Measurements from ENCODE around the gene SHROOM3.

SHROOM3 gene

DNA sequence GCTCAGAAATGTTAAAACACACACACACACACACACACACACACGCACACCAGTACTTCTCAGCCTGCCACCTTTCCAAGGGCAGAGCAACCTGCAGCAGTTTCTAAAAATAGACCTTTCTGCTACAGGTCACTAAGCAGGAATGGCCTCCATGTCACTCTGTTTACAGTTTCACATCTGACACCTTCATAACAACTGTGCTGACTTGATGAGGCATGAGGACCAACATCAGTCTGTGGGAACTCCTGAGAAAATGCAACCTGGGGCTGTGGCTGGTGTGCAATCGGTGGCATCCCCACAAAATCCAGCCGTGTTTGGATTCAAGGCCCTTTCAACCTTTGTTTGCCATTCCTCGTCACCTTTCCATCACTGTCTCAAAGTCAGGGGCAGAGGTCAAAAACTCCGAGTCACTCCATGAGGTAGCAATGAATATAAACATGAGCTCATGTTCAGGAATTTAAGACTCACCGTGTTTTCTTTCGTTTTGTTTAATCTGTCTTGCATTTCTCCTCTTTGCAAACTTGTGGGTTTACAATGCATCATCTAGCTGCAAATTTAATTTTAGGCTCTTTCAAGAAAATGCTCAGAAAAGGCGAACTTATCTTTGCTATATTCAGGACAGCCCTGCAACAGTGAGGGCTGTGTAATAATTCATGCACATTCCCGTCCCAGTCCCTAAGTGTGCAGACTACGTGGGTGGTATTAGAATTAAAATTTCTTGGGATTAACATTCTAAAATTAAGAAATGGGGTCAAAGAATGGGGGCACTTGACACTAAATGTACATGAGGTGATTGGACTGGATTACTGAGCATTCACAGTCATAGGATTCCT, 135.3 kb downstream of the SHROOM3 start:
- no peak for DNase-seq

DNA sequence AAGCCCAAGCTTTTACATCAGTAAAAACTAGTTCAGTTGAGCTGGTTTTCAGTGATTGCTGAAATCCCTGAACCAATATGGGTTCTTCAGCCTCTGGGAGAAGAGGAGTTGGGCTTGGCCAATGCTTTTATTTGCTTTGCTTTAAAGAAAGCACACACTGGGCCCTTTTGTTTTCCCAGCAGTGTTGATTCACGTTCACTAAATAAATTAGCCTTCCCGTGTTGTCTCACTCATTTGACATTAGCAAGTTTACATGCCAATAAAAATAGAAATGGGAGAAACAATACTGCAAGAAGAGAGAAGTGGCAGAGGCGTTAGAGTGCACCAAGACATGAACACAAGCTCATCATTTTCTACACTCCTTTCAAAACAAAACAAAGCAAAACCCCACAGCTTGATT, 136.2 kb downstream of the SHROOM3 start:
- no peak for DNase-seq

DNA sequence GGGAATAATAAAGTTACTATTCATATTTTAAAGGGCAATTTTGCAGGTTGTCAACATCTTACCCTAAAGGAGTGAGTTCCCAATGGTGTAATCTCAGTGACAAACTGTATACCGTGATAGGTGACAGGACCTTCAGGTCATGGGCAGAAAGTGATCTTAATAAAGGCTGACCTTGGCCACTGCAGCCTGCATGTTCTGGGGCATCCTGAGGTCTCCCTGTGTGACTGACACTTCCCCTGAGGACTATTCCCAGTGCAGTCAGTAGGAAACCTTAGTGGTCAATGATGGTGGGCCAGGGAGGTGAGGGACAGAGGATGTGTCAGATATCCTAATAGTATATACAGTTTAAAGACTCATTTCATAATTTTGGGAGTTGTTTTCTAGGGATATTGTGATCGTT, 137.2 kb downstream of the SHROOM3 start:
- DNase-seq: no peak

DNA sequence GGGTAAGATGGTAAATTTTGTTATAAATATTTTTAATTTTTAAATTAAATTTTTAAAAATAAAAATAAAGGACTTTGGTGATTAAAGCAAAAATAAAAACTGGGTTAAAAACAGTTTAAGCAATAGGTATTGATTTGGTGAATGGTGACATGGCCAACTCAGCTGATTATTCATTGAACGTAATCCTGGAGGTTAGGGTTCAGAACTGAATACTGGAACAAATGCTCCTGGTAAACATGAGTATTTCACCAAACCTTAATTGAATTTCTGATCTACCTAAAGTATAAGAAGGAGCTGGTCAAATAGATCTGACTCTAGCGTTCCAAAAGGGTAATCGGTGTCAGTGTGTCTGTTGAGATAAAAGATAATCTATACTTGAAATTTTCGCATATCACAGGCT, 141.8 kb downstream of the SHROOM3 start:
- no peak for DNase-seq

DNA sequence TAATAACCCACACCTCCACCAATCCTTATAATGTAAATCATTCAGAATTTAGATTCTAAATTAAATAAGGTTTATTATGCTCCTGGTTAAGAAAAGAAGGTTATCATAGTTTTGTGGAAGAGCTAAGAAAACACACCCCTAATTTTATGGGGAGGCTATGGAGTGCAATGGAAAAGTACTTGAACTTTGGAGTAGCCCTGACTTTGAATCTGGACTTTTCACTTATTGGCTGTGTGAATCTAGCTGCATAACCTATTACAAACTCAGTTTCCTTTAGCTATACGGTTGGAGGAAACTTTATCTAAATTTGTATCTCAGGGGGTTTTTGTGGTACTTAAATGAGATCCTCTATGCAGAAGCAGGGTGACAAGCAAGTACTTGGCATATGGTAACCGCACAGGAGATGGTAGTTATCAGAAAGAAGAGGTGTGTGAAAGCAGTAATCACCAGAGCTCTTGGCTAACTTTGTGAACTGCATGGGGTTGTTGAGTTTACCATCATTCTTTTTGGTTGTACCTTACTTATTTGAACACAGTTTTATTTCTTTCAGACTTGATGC, 143.1 kb downstream of the SHROOM3 start:
- no peak for DNase-seq

DNA sequence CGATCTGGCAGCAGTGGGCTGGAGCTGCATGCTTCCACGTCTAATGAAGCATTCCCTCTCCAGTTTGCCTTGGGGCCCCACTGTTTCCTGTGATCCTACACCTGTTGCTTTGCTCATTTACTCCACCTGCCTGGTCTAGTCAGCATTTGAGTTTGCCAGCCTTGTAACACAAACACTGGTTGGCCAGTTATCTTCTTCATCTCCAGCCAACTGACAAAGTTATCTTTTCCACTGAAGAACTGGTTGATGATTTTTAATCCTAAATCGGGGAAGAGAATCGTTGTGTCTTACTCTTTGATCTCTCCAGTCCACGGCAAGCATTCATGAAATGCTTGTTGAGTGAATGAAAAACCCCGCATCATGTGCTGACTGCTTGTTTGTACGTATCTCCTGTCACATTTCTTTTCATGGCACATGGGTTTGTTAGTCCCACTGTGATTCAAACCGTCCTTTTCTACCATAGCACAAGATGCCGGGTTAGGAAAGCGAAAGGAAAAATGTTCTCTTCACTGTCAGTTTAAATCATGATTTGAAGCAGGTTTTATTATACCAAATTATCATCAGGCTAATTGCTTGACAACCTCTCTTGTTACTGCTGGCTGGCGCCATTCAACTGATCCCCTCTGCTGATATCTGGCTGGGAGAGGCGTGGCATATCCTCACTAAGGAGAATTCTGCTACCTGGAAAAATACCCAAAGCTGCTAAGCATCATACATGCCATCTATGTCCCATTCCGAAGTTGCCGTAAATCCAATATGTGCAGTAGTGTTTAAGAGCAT, 144.8 kb downstream of the SHROOM3 start:
- DNase-seq: no peak

DNA sequence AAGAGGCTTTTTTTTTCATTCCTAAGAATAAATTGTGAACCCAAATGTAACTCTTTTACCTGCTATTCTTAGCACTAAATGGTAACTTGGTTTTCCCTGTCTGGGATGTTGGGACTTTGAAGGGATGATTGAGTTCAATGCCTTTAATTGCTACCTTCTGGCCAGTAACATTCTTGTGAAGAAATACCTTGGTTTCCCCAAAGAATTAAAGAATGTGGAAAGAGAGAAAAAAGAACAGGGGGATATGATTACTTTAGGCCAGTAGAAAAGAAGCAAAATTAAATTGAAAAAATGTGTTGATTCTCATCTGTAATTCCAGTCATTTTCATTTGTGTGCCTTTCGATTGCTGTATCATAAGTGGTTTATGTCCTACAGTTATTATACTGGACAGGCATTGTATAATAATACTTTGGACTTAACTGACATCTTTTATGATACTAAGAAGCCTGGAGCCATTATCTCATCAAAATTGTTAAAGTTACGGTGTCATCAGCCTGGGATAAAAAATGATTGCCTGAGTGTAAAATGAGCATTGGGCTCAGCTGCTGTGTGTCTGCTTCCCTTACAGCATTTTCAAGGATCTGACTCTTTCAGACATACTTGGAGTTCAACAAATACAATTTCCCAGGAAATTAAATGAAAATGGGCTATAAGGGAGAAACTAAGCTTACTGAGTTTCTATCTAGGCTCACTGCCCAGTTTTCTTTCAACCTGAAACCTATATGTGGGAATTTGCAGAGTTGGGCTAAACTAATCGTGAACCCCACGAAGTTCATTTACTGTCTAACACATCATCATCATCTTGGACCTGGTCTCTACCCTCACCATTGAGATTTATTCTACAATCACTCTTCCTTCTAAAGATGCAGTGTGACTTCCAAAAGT, 146.3 kb downstream of the SHROOM3 start:
- DNase-seq: no peak

DNA sequence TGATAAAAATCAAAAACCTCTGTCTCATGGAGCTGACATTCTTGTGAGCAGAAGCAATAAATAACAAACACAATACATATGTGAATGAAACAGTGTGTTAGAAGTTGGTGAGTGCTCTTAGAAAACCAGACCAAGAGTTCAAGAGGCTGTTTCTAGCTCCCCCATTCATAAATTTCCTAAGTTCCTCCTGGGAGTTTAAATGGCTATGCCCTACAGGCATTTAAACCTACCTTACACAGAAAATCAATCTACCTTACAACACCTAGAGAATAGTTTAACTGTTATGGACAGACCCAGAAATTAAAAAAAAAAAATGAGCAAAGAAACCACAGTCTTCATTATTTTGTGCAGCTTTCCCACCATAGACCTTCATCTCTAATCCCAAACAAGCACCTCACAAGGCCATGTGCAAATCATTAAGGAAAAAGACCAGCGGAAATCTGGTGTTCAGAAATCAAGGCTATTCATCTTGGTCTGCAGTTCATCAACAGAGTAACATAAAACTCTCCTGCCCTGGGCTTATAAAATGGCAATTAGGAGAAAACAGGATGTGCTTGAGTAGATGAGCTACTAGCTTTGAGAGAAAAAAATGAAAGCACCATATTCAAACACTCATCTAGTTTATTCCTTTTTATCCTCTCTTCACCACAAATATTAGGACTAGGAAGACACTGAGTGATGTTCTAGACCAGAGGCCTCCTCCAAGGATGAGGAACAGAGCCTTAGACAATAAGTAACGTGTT, 147.2 kb downstream of the SHROOM3 start:
- no peak for DNase-seq

DNA sequence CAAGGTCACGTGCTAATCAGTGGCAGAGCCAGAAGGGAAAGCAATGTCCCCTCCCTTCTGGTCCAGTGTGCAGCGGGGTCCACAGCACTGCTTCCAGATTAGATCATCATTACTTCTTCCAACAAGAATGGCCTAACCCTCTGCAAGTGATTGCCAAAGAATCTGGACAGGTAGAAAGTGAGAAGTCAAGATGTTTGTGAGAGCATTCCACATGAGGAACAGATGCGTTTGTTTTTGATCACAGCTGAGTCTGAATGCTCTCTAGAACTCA, 147.7 kb downstream of the SHROOM3 start:
- DNase-seq: no peak

DNA sequence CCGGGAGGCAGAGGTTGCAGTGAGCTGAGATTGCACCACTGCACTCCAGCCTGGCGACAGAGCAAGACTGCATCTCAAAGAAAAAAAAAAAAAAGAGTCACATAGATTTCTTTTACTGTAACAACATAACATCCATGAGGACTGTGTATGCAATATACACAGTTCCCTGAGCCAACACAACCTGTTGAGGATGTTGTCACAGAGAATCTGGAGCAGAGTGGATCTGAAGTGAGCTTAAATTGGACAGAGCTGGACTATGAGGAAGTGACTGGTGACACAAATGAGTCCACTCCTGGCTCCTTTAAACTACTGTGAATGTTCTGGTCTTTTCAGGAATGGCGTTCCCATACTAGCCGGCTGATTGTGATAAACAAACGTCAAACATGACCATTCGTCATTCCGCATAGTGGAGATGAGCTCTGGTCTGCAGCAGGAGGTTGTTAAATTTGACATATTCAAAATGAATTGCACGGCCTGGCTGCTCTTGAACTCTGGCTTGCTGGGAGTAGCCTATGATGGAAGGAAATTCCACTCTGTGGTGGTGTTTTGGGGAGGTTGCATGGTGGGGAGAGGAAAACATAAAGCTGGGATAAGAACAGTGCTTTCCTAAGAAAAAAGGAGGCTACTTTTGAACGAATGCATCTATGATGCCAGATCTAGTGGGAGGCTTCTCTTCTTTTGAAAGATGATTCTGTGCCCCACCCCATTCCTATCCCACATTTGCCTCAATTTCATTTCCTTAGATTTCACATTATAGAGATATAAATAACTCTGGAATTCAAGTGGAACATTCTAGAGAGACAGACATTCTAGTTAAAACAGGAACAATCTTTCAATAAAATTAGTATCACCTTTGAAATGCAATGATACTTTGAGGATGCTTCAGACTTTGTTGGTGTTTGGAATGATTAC, 149.5 kb downstream of the SHROOM3 start:
- no peak for DNase-seq

DNA sequence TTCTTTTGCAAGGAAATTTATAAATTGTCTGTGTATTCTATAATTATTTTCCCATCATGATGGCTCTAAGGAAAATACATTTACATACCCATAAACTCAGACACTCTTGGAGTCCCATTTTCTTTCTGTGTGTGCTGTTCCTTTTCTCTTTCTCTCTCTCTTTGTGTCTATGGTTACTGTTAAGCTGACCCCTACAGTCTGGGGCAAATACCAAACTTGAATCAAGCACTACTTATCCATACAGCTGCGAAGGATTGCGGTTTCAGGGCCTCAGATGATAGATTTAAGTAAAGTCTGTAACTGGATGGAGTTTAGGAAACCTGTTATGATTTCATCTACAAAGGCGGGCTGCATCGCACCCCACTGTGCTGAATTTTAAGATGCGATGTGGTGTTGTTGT, 150.2 kb downstream of the SHROOM3 start:
- no peak for DNase-seq

DNA sequence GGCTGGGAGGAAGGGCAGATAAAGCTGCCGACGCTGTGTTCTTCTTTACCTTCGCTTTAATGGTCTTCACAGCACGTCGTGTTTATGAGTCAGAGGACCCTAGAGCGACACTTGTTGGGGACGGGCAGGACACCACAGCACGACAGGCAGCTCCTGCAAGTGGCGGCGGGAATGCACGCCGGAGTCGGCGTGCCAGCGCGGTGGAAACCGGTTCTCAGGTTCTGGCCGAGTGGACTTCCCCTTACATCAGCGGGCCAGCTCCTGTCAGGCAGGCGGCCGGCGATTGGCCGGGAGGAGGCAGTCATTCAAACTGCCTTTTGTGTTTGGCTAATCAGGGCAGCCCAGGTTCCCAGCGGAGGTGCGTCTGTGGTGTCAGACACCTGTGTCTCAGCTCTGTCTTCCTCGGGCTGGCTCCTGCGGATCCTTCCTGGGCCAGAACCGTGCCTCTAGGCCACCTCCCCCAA, 150.9 kb downstream of the SHROOM3 start:
- DNase-seq: no peak

DNA sequence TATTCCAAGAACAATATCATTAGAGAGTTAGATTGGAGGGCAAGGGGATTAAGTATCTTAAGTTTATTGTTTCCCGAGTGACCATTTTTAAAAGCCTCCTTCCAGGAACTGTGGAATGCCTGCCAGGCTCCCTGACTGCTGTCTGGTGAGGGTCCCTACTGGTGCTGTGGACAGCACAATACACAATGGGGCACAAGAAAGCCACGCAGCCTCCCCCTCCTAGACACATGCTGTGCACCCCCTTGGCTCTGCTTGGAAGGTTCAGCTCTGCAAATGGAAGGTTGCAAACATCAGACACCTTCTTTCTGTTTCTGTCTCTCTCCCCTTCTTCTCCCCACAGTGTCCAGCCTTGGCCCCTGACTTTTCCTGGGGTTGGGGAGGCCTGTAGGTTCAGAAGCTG, 153.2 kb downstream of the SHROOM3 start:
- DNase-seq: no peak

DNA sequence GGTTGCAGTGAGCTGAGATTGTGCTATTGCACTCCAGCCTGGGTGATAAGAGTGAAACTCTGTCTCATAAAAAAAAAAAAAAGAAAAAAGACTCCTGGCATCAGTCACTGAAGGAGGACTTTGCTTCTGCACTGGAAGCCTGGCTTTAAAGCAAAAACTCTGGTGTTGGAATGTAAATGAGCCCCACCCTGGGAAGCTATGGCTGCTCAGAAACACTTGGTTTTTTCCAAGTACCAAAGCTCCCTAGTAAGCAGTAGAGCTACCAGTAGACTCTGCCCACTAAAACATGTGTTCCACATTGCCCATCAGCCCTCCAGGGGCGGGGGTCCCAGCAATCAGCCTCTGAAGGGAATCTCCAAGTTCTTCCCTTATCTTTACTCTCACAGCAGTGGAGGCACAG, 154.4 kb downstream of the SHROOM3 start:
- DNase-seq: no peak

DNA sequence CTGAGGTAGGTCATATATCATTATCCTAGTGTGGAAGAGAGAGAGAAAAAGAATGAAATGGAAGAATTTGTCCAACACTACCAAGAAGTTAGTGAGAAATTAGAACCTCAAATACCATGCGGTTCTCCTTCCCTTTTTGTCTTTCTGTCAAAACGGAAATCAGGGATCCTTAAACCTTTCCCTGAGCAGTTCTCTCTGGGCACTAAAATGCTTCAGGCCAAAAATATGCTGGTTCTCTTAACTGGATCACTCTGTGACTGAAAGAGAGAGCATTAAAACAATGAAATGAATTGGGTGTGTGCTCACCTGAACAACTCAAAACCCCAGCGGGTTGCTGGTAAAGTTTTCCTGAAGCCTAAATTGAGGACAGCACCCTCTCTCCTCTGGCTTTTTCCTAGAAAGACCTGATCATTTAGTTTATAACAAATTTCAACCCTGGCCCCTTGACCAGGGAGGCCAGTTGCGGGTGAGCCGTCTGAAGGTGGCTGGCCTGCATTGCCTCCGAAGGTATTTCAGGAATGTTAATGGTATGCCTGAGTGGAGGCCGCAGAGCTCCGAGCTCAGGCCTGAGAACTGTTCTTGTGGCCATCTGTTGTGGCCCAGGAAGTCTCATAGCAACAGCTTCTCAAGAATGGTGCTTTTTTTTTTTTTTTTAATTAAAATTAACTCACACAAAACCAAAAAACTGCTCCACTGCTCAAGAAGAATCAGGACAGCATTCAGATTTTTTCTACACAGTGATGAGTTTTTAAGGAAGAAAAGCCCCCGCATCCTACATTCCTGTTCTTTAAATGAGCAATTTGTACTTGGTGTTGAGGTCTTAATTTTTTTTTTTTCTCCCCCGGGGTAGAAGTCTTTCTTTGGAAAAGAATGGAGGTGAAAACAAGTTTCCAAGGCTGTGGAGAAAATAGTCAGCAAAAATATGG, 155.1 kb downstream of the SHROOM3 start:
- no peak for DNase-seq

DNA sequence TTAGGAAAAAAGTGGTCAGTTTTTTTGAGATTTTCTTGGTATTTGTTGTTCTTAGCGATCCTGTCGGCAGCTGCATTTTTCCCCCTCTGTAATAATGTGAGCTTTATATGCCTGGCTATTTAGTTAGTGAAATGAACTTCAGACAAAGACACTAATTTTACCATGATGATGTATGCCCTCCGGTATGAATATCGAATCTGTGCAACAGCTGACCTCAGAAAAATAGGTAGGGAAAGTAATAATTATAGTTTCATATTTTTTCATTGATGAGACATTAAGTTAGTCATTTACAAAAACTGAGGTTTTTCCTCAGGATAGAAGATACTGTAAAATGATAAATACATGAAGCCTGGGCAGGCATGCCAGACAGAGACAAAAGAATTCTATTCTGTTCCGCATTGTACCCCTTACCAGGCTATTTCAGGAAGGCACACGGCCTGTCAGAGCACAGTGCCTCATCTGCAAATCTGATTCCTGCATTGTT, 155.8 kb downstream of the SHROOM3 start:
- DNase-seq: no peak

DNA sequence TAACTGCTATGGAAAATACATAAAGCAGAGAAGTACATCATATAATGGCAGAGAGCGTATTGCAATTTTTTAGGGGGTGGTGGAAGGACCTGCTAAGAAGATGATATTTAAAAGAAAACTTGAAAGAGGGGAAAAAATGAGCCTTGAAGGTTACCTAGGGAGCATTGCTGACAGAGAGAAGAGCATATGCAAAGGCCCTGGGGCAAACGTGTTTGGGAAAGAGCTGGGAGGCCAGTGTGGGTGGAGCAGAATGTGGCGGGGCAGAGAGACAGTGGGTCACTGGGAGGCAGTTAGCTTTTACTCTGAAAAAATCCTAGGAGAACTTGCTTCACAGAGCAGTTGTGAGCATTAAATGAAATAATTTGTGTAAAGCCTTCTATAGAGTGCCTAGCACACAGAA, 157.0 kb downstream of the SHROOM3 start:
- no peak for DNase-seq

DNA sequence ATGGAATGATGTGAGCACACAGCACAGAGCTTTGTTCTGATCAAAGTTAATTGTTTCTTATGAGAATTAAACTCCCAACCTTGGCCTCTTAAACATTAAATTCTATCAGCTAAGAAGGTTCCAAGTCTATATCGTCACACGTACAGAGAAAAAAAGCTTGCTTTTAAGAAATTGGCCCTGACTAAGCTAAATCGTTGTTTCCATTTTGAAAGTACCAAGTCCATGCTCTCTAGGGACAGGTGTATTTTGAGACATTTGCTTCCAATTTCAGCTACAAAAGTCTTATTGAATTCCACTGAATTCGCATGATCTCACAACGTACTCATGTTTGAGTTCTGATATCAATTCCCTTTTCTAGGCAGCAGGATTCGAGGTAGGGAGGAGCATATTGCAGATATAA, 157.4 kb downstream of the SHROOM3 start:
- DNase-seq: no peak

DNA sequence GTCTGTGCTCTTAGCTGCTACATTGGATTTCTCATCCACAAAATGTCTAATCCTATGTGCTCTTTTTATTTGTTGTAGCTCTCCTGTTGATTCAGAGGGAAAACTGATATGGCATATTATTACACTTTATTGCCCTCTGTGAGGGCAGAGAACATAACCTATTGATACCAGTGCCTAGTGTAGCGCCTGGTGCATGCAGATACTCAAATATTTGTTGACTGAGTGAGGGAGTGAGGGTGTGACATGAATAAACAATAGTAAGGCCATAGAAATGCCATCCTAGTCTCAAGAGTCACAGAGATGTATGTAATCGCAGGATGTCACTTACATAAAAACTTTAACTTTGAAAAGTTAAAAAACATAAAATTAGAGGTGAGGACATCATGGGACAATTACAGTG, 159.1 kb downstream of the SHROOM3 start:
- DNase-seq: no peak

DNA sequence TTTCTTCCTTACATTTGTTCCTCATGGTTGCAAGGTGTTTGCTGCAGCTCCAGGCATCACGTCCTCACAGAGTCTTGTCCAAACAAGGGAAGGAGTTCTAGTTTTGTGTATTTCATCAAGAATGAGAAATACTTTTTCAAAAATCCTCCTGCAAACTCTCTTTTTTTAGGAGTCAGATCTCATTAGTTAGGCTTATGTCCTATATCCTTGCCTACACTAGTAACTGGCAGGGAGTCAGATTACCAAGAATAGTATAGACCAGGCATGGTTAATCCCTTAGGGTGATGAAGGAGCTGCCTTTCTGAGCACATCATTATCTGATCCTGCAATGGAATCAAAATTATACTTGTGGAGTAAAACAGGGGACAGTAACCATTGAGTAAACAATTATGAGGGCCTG, 160.4 kb downstream of the SHROOM3 start:
- DNase-seq: no peak
